GM23338 (cell line): ENCODE results near the gene ACSL3. TPM values are rescaled to one million over a fixed set of nuclear protein-coding genes. Genes with fewer than 3 reads are reported as not detected.

Experiments
- ATAC-seq: fragments of 200-7000 bp; cut with Tn5 transposase; 3 replicates; pipeline ENCODE4 v1.9.1; 2020
- DNase-seq: peaks from one replicate; pipeline ENCODE4 v3.0.0-alpha.2; 2015; ENCODE audit warnings: low spot score
- H2AFZ ChIP-seq: fragments of 200-600 bp; sonication (generic); 2 replicates; pipeline ENCODE4 v1.8.0; 2016; ENCODE audit warnings: antibody characterized with exemption, mild to moderate bottlenecking, moderate library complexity
- H3F3A ChIP-seq: fragments of 200-600 bp; sonication (generic); replicated peaks from 2 replicates; pipeline ENCODE4 v1.8.0; 2017; ENCODE audit warnings: antibody characterized with exemption, mixed run types, low read depth
- H3K27ac ChIP-seq: fragments of 200-600 bp; sonication (generic); 2 replicates; pipeline ENCODE4 v1.6.1; 2016; ENCODE audit warnings: low read depth
- H3K27me3 ChIP-seq: fragments of 200-600 bp; sonication (generic); 2 replicates; pipeline ENCODE4 v1.8.0; 2016; ENCODE audit warnings: mild to moderate bottlenecking, mixed run types, moderate library complexity; ENCODE audit not compliant: insufficient read depth
- H3K36me3 ChIP-seq: fragments of 200-600 bp; sonication (generic); 2 replicates; pipeline ENCODE4 v1.8.0; 2016; ENCODE audit warnings: mild to moderate bottlenecking; ENCODE audit not compliant: insufficient read depth
- H3K4me1 ChIP-seq: fragments of 200-600 bp; sonication (generic); 2 replicates; pipeline ENCODE4 v1.8.0; 2016; ENCODE audit warnings: mild to moderate bottlenecking, moderate library complexity; ENCODE audit not compliant: insufficient read depth
- H3K4me2 ChIP-seq: fragments of 200-600 bp; sonication (generic); 2 replicates; pipeline ENCODE4 v1.7.1; 2017; ENCODE audit warnings: mixed run types
- H3K4me3 ChIP-seq: fragments of 200-600 bp; sonication (generic); 2 replicates; pipeline ENCODE4 v1.6.1; 2016; ENCODE audit warnings: mixed run types
- H3K79me2 ChIP-seq: fragments of 200-600 bp; sonication (generic); replicated peaks from 2 replicates; pipeline ENCODE4 v1.8.0; 2017; ENCODE audit warnings: mild to moderate bottlenecking; ENCODE audit not compliant: insufficient read depth
- H3K9me2 ChIP-seq: fragments of 200-600 bp; sonication (generic); 2 replicates; pipeline ENCODE4 v1.8.0; 2017; ENCODE audit not compliant: insufficient read depth
- H4K20me1 ChIP-seq: fragments of 200-600 bp; sonication (generic); replicated peaks from 2 replicates; pipeline ENCODE4 v1.8.0; 2017; ENCODE audit warnings: mild to moderate bottlenecking; ENCODE audit not compliant: insufficient read depth
- H3K27ac Mint-ChIP-seq: 2 replicates; pipeline ENCODE4 v1.8.0; 2020; ENCODE audit warnings: inconsistent platforms, mild to moderate bottlenecking, moderate library complexity, mixed read lengths
- H3K27me3 Mint-ChIP-seq: 3 replicates; pipeline ENCODE4 v1.8.0; 2022; ENCODE audit warnings: low read depth, mild to moderate bottlenecking, moderate library complexity, mixed read lengths, inconsistent platforms; ENCODE audit not compliant: insufficient read depth, poor library complexity
- H3K36me3 Mint-ChIP-seq: 3 replicates; pipeline ENCODE4 v1.8.0; 2021; ENCODE audit warnings: low read depth, mild to moderate bottlenecking, inconsistent platforms, moderate library complexity, mixed read lengths
- H3K4me1 Mint-ChIP-seq: 3 replicates; pipeline ENCODE4 v1.8.0; 2020; ENCODE audit warnings: mild to moderate bottlenecking, inconsistent platforms, mixed read lengths
- H3K4me3 Mint-ChIP-seq: 3 replicates; pipeline ENCODE4 v1.8.0; 2021; ENCODE audit warnings: moderate library complexity, mild to moderate bottlenecking, inconsistent platforms, mixed read lengths
- H3K9me3 Mint-ChIP-seq: 3 replicates; pipeline ENCODE4 v1.8.0; 2020; ENCODE audit warnings: moderate library complexity, mild to moderate bottlenecking, inconsistent platforms, mixed read lengths
- CREB1 ChIP-seq: fragments of 250-450 bp; sonication (Bioruptor Pico); IDR thresholded peaks from 2 replicates; pipeline ENCODE4 v1.5.0; 2020; ENCODE audit warnings: low read depth, mild to moderate bottlenecking, moderate library complexity
- EZH2 ChIP-seq: fragments of 200-600 bp; sonication (generic); IDR thresholded peaks from one replicate; pipeline ENCODE4 v1.8.0; 2017; ENCODE audit warnings: antibody characterized with exemption, mild to moderate bottlenecking, low read depth; ENCODE audit not compliant: unreplicated experiment
- EZH2phosphoT487 ChIP-seq: fragments of 200-600 bp; sonication (generic); IDR thresholded peaks from one replicate; pipeline ENCODE4 v1.8.1; 2018; ENCODE audit warnings: antibody characterized with exemption; ENCODE audit not compliant: unreplicated experiment
- JUNB ChIP-seq: IDR thresholded peaks from one replicate; pipeline ENCODE4 v1.6.1; 2016; ENCODE audit warnings: antibody characterized with exemption; ENCODE audit not compliant: unreplicated experiment
- NANOG ChIP-seq: IDR thresholded peaks from 2 replicates; pipeline ENCODE4 v1.6.1; 2016; ENCODE audit warnings: antibody characterized with exemption, borderline replicate concordance
- POLR2AphosphoS5 ChIP-seq: IDR thresholded peaks from 2 replicates; pipeline ENCODE4 v1.6.1; 2016; ENCODE audit warnings: antibody characterized with exemption, low read depth
- STAT1 ChIP-seq: IDR thresholded peaks from one replicate; pipeline ENCODE4 v1.6.1; 2016; ENCODE audit warnings: antibody characterized with exemption; ENCODE audit not compliant: unreplicated experiment
- ZNF114 ChIP-seq: fragments of 250-450 bp; sonication (Bioruptor Pico); IDR thresholded peaks from 2 replicates; pipeline ENCODE4 v1.5.0; 2020; ENCODE audit warnings: mild to moderate bottlenecking, moderate library complexity
- ZNF331 ChIP-seq: fragments of 250-450 bp; sonication (Bioruptor Pico); IDR thresholded peaks from 2 replicates; pipeline ENCODE4 v1.5.0; 2020; ENCODE audit warnings: low read depth, mild to moderate bottlenecking, moderate library complexity
- polyA plus RNA-seq: library from polyadenylated mRNA; unstranded; fragments of >200 nt; fragmentation: Nextera tagmentation; extraction: Ambion mirVana; gene quantifications from 2 replicates; pipeline ENCODE4 v1.2.1, GENCODE V29; 2016
- total RNA-seq: library from RNA; depleted of rRNA; stranded (reverse); fragments of >200 nt; shearing (Covaris generic); gene quantifications from 2 replicates; pipeline ENCODE4 v1.2.3, GENCODE V29; 2014
- TF ChIP-seq, protein P1 (sequence below), 2 experiments: fragments of 200-600 bp in 1 of 2; sonication (generic) in 1 of 2; conservative IDR thresholded peaks; 2 replicates each; pipeline versions ENCODE4 v1.5.1 to v1.6.1; 2016 to 2017; ENCODE audit warnings: antibody characterized with exemption in 2 of 2, low read depth in 2 of 2, mild to moderate bottlenecking in 2 of 2, moderate library complexity in 1 of 2
- TF ChIP-seq, protein P2 (sequence below): IDR thresholded peaks from 2 replicates; pipeline ENCODE4 v1.6.1; 2016; ENCODE audit warnings: antibody characterized with exemption
- TF ChIP-seq, protein P3 (sequence below): IDR thresholded peaks from one replicate; pipeline ENCODE4 v1.6.1; 2018; ENCODE audit warnings: antibody characterized with exemption; ENCODE audit not compliant: unreplicated experiment

ACSL3 gene
- total and polyA plus RNA-seq, 2 experiments from 2014 or later = 55.3 to 130 TPM

DNA sequence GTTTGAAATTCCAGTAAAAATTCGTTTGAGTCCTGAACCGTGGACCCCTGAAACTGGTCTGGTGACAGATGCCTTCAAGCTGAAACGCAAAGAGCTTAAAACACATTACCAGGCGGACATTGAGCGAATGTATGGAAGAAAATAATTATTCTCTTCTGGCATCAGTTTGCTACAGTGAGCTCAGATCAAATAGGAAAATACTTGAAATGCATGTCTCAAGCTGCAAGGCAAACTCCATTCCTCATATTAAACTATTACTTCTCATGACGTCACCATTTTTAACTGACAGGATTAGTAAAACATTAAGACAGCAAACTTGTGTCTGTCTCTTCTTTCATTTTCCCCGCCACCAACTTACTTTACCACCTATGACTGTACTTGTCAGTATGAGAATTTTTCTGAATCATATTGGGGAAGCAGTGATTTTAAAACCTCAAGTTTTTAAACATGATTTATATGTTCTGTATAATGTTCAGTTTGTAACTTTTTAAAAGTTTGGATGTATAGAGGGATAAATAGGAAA, 80.7 kb downstream of the ACSL3 start:
- H3K4me2 ChIP-seq = no peak overlapping the region

DNA sequence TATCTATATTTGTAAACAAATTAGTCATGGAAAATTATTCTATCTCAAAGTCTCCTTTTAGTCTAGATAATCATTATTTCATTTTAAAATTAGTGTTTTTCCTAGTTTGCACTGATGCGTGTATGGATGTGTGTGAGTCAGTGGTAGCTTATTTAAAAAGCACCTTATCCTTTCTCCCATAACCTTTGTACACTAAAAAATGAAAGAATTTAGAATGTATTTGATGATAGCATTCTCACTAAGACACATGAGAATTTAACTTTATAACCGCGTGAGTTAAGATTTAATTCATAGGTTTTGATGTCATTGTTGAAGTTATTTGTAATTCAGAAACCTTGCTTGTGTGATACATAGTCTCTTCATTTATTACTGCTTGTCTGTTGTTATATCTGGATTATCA, 81.7 kb downstream of the ACSL3 start:
- Histone ChIP-seq H3K27ac (no peak overlapping the region), H3K9me2 (no peaks in the 10 kb centered on the region), H3K27me3 (no peaks in the 10 kb centered on the region), H3K36me3 (no peaks in the 10 kb centered on the region), H3K4me3 (no peak overlapping the region), H2AFZ (no peak overlapping the region), H4K20me1 (no peaks in the 10 kb centered on the region), H3K4me1 (peaks cover 18% of the 10 kb centered on the region), H3F3A (no peaks in the 10 kb centered on the region), H3K4me2 (no peak overlapping the region), H3K79me2 (peaks cover 6% of the 10 kb centered on the region; the same call in 1 of the 2 replicates)
- Mint-ChIP-seq H3K4me1 (peaks cover 31% of the 10 kb centered on the region; the same call in 2 of the 3 replicates), H3K27ac (no peak overlapping the region), H3K9me3 (peaks cover 5% of the 10 kb centered on the region; the same call in 2 of the 3 replicates), H3K27me3 (peaks cover 5% of the 10 kb centered on the region), H3K4me3 (no peak overlapping the region), H3K36me3 (peaks cover 12% of the 10 kb centered on the region)
- TF ChIP-seq JUNB (no peak), ZNF331 (no peak), EZH2 (no peak), POLR2AphosphoS5 (no peak)
- TF ChIP-seq, protein P1, sequence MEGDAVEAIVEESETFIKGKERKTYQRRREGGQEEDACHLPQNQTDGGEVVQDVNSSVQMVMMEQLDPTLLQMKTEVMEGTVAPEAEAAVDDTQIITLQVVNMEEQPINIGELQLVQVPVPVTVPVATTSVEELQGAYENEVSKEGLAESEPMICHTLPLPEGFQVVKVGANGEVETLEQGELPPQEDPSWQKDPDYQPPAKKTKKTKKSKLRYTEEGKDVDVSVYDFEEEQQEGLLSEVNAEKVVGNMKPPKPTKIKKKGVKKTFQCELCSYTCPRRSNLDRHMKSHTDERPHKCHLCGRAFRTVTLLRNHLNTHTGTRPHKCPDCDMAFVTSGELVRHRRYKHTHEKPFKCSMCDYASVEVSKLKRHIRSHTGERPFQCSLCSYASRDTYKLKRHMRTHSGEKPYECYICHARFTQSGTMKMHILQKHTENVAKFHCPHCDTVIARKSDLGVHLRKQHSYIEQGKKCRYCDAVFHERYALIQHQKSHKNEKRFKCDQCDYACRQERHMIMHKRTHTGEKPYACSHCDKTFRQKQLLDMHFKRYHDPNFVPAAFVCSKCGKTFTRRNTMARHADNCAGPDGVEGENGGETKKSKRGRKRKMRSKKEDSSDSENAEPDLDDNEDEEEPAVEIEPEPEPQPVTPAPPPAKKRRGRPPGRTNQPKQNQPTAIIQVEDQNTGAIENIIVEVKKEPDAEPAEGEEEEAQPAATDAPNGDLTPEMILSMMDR (conservative IDR thresholded peaks at IDR 0.05; ENCODE audit: low read depth in 2 of 2) = no peak
- TF ChIP-seq, protein P2, sequence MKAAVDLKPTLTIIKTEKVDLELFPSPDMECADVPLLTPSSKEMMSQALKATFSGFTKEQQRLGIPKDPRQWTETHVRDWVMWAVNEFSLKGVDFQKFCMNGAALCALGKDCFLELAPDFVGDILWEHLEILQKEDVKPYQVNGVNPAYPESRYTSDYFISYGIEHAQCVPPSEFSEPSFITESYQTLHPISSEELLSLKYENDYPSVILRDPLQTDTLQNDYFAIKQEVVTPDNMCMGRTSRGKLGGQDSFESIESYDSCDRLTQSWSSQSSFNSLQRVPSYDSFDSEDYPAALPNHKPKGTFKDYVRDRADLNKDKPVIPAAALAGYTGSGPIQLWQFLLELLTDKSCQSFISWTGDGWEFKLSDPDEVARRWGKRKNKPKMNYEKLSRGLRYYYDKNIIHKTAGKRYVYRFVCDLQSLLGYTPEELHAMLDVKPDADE = no peak
- DNase-seq (no peak), ATAC-seq (no peak)

More for the DNA sequence above, 80.7 kb downstream of the ACSL3 start:
- H3K27ac ChIP-seq = no peak overlapping the region
- H3K9me2 ChIP-seq = no peaks in the 10 kb centered on the region
- no peaks in the 10 kb centered on the region for H3K27me3 ChIP-seq
- Mint-ChIP-seq H3K4me3 (no peak overlapping the region), H3K9me3 (peaks cover 12% of the 10 kb centered on the region; the same call in 2 of the 3 replicates), H3K36me3 (peaks cover 22% of the 10 kb centered on the region), H3K27me3 (peaks cover 3% of the 10 kb centered on the region), H3K4me1 (peaks cover 31% of the 10 kb centered on the region; the same call in 2 of the 3 replicates), H3K27ac (no peak overlapping the region)
- H3K79me2 ChIP-seq = peaks cover 6% of the 10 kb centered on the region; the same call in 1 of the 2 replicates
- H3K4me3 ChIP-seq = no peak overlapping the region
- peaks cover 18% of the 10 kb centered on the region for H3K4me1 ChIP-seq
- no peaks in the 10 kb centered on the region for H3K36me3 ChIP-seq
- ATAC-seq = no peak
- TF ChIP-seq EZH2 (no peak), NANOG (no peak), CREB1 (CRISPR knock-in tag) (no peak), JUNB (no peak), POLR2AphosphoS5 (no peak), STAT1 (no peak), EZH2phosphoT487 (no peak), ZNF114 (CRISPR knock-in tag) (no peak), ZNF331 (no peak)
- TF ChIP-seq, protein P2 = no peak
- TF ChIP-seq, protein P3, sequence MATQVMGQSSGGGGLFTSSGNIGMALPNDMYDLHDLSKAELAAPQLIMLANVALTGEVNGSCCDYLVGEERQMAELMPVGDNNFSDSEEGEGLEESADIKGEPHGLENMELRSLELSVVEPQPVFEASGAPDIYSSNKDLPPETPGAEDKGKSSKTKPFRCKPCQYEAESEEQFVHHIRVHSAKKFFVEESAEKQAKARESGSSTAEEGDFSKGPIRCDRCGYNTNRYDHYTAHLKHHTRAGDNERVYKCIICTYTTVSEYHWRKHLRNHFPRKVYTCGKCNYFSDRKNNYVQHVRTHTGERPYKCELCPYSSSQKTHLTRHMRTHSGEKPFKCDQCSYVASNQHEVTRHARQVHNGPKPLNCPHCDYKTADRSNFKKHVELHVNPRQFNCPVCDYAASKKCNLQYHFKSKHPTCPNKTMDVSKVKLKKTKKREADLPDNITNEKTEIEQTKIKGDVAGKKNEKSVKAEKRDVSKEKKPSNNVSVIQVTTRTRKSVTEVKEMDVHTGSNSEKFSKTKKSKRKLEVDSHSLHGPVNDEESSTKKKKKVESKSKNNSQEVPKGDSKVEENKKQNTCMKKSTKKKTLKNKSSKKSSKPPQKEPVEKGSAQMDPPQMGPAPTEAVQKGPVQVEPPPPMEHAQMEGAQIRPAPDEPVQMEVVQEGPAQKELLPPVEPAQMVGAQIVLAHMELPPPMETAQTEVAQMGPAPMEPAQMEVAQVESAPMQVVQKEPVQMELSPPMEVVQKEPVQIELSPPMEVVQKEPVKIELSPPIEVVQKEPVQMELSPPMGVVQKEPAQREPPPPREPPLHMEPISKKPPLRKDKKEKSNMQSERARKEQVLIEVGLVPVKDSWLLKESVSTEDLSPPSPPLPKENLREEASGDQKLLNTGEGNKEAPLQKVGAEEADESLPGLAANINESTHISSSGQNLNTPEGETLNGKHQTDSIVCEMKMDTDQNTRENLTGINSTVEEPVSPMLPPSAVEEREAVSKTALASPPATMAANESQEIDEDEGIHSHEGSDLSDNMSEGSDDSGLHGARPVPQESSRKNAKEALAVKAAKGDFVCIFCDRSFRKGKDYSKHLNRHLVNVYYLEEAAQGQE = no peak
- DNase-seq = no peak
- no peaks in the 10 kb centered on the region for H3F3A ChIP-seq
- H2AFZ ChIP-seq = no peak overlapping the region
- no peaks in the 10 kb centered on the region for H4K20me1 ChIP-seq
